ENCODE results near the gene NME7.

DNA sequence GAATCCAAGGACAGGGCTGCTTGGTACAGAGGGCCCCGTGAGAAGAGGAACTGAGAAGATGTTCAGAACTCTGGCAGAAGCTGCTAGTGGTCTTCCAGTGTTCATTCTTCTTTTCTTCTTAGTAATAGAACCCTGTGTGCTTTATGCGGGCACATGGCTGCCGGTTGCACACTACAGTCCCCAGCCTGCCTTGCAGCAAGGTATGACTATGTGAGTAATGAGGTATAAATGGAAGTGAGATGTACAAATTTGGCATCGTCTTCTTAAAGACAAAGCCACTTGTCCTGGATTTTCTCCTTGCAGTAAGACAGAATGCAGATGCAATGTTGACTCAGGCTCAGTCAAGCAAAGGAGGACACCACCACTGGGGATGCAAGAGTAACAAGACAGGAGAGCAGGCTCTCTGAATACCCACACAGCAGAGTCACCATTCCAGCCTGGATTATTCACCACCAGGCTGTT is 276.1 kb downstream of the NME7 start:
- no peak for TF ChIP-seq POLR2A (IDR thresholded peaks at IDR 0.05)
- TF ChIP-seq, protein P1, sequence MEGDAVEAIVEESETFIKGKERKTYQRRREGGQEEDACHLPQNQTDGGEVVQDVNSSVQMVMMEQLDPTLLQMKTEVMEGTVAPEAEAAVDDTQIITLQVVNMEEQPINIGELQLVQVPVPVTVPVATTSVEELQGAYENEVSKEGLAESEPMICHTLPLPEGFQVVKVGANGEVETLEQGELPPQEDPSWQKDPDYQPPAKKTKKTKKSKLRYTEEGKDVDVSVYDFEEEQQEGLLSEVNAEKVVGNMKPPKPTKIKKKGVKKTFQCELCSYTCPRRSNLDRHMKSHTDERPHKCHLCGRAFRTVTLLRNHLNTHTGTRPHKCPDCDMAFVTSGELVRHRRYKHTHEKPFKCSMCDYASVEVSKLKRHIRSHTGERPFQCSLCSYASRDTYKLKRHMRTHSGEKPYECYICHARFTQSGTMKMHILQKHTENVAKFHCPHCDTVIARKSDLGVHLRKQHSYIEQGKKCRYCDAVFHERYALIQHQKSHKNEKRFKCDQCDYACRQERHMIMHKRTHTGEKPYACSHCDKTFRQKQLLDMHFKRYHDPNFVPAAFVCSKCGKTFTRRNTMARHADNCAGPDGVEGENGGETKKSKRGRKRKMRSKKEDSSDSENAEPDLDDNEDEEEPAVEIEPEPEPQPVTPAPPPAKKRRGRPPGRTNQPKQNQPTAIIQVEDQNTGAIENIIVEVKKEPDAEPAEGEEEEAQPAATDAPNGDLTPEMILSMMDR (IDR thresholded peaks at IDR 0.05) = no peak
